CD8-positive, alpha-beta memory T cell (primary cell): Measurements from ENCODE around the gene DDX31. TPM values are rescaled to one million over a fixed set of nuclear protein-coding genes. Genes with fewer than 3 reads are reported as not detected.

Source experiments
- CTCF ChIA-PET: fragments of 350-600 bp; sonication (Branson Sonifier 250); formaldehyde crosslinking; loops from one replicate; lab custom pipeline; 2021; ENCODE audit warnings: antibody characterized with exemption; lab: Charles Lee
- POLR2A ChIA-PET: fragments of 350-600 bp; sonication (Branson Sonifier 250); formaldehyde crosslinking; loops from one replicate; lab custom pipeline; 2021; ENCODE audit warnings: antibody characterized with exemption; lab: Charles Lee
- DNase-seq, 5 donors: peaks; one replicate each; pipeline versions ENCODE4 v3.0.0 to v3.0.0-alpha.2; 2020 to 2022; ENCODE audit warnings: mixed read lengths in 1 of 5
- H3K27ac ChIP-seq: one replicate; pipeline ENCODE4 v1.7.0; 2013; ENCODE audit warnings: low read depth, mild to moderate bottlenecking, low read length, moderate library complexity
- H3K27me3 ChIP-seq: 2 replicates; pipeline ENCODE4 v1.7.0; 2013; ENCODE audit warnings: low read length, mild to moderate bottlenecking; ENCODE audit not compliant: insufficient read depth, poor library complexity, severe bottlenecking
- H3K36me3 ChIP-seq: 2 replicates; pipeline ENCODE4 v1.7.0; 2013; ENCODE audit warnings: mild to moderate bottlenecking, low read length, moderate library complexity; ENCODE audit not compliant: insufficient read depth
- H3K4me1 ChIP-seq: 2 replicates; pipeline ENCODE4 v1.7.0; 2013; ENCODE audit warnings: mild to moderate bottlenecking, low read length, moderate library complexity; ENCODE audit not compliant: insufficient read depth
- H3K4me3 ChIP-seq: 2 replicates; pipeline ENCODE4 v1.7.0; 2013; ENCODE audit warnings: mild to moderate bottlenecking, low read length
- H3K9me3 ChIP-seq: 2 replicates; pipeline ENCODE4 v1.7.0; 2013; ENCODE audit warnings: mild to moderate bottlenecking, low read length
- H3K27ac Mint-ChIP-seq, 8 donors: one replicate each; pipeline ENCODE4 v1.8.0; 2020 to 2021; ENCODE audit warnings: mixed read lengths in 8 of 8, mild to moderate bottlenecking in 6 of 8, inconsistent platforms in 3 of 8, moderate library complexity in 3 of 8
- H3K27me3 Mint-ChIP-seq, 2 donors: one replicate each; pipeline ENCODE4 v1.8.0; 2020 to 2021; ENCODE audit warnings: mixed read lengths in 2 of 2, mild to moderate bottlenecking in 1 of 2, moderate library complexity in 1 of 2
- H3K36me3 Mint-ChIP-seq, 3 donors: one replicate each; pipeline ENCODE4 v1.8.0; 2020 to 2021; ENCODE audit warnings: mixed read lengths in 3 of 3, inconsistent platforms in 1 of 3, mild to moderate bottlenecking in 1 of 3
- H3K4me1 Mint-ChIP-seq, 3 donors: one replicate each; pipeline ENCODE4 v1.8.0; 2020 to 2021; ENCODE audit warnings: mixed read lengths in 3 of 3, inconsistent platforms in 1 of 3, mild to moderate bottlenecking in 1 of 3
- H3K4me3 Mint-ChIP-seq, 7 donors: one replicate each; pipeline ENCODE4 v1.8.0; 2020 to 2021; ENCODE audit warnings: mixed read lengths in 7 of 7, mild to moderate bottlenecking in 6 of 7, moderate library complexity in 4 of 7, inconsistent platforms in 2 of 7
- H3K9me3 Mint-ChIP-seq, 5 donors: one replicate each; pipeline ENCODE4 v1.8.0; 2020 to 2022; ENCODE audit warnings: mixed read lengths in 5 of 5, mild to moderate bottlenecking in 3 of 5, moderate library complexity in 2 of 5, inconsistent platforms in 1 of 5
- polyA plus RNA-seq: library from polyadenylated mRNA; unstranded; fragments of 300-500 nt; fragmentation: Illumina TruSeq; gene quantifications from one replicate; pipeline ENCODE4 v1.2.3, GENCODE V29; 2021
- total RNA-seq, 2 experiments: library from RNA; stranded (reverse); gene quantifications; one replicate each; pipeline ENCODE4 v1.2.3, GENCODE V29; 2021

The DDX31 gene
- total and polyA plus RNA-seq, 3 experiments from 2014 or later: 7.8 to 31.3 (median 28.6) TPM

GRCh38 chr9:132591751-132592314 lies 78.0 kb downstream of the DDX31 start:
- POLR2A ChIA-PET: no interaction called here
- CTCF ChIA-PET: no interaction called here
- Mint-ChIP-seq H3K27me3 (peaks cover 34 to 56% of the 10 kb centered on the region in 2 donors), H3K4me1 (peaks cover 3 to 7% (median 5%) of the 10 kb centered on the region in 3 donors), H3K36me3 (peaks cover 21 to 36% (median 27%) of the 10 kb centered on the region in 3 donors), H3K9me3 (no peaks in the 10 kb centered on the region), H3K4me3 (no peak overlapping the region), H3K27ac (peak overlapping the region in 1 of 8 donors; percentile 48)
- Histone ChIP-seq H3K27me3 (peaks cover 23% of the 10 kb centered on the region), H3K36me3 (no peaks in the 10 kb centered on the region), H3K4me1 (no peaks in the 10 kb centered on the region), H3K9me3 (no peaks in the 10 kb centered on the region), H3K4me3 (no peak overlapping the region), H3K27ac (no peak overlapping the region)
- no peak for DNase-seq

GRCh38 chr9:132591244-132591643 lies 78.5 kb downstream of the DDX31 start:
- POLR2A ChIA-PET: no interaction called here
- no peaks in the 10 kb centered on the region for H3K9me3 ChIP-seq
- peaks cover 28% of the 10 kb centered on the region for H3K27me3 ChIP-seq
- Mint-ChIP-seq H3K4me1 (peaks cover 3 to 7% (median 5%) of the 10 kb centered on the region in 3 donors), H3K27me3 (peaks cover 34 to 58% of the 10 kb centered on the region in 2 donors), H3K9me3 (no peaks in the 10 kb centered on the region), H3K4me3 (peak overlapping the region in 1 of 7 donors; percentile 50), H3K27ac (peak overlapping the region in 1 of 8 donors; percentile 48), H3K36me3 (peaks cover 15 to 31% (median 22%) of the 10 kb centered on the region in 3 donors)
- no peak overlapping the region for H3K4me3 ChIP-seq
- CTCF ChIA-PET: no interaction called here
- no peak overlapping the region for H3K27ac ChIP-seq
- H3K36me3 ChIP-seq: no peaks in the 10 kb centered on the region
- no peak for DNase-seq
- H3K4me1 ChIP-seq: no peaks in the 10 kb centered on the region

GRCh38 chr9:132590318-132591182 lies 79.2 kb downstream of the DDX31 start:
- Histone ChIP-seq H3K27ac (no peak overlapping the region), H3K4me1 (no peaks in the 10 kb centered on the region), H3K4me3 (no peak overlapping the region), H3K27me3 (peaks cover 35% of the 10 kb centered on the region), H3K9me3 (no peaks in the 10 kb centered on the region), H3K36me3 (no peaks in the 10 kb centered on the region)
- POLR2A ChIA-PET: no interaction called here
- Mint-ChIP-seq H3K27me3 (peaks cover 41 to 58% of the 10 kb centered on the region in 2 donors), H3K27ac (no peak overlapping the region), H3K4me3 (no peak overlapping the region), H3K36me3 (peaks cover 9 to 24% (median 15%) of the 10 kb centered on the region in 3 donors), H3K9me3 (no peaks in the 10 kb centered on the region), H3K4me1 (peaks cover 3 to 7% (median 5%) of the 10 kb centered on the region in 3 donors)
- CTCF ChIA-PET: no interaction called here
- DNase-seq: no peak

- Histone ChIP-seq H3K4me3 (no peak overlapping the region), H3K27me3 (peaks cover 41% of the 10 kb centered on the region), H3K36me3 (no peaks in the 10 kb centered on the region), H3K4me1 (no peaks in the 10 kb centered on the region), H3K9me3 (no peaks in the 10 kb centered on the region), H3K27ac (no peak overlapping the region)
- H3K36me3 Mint-ChIP-seq: peaks cover 5 to 18% (median 13%) of the 10 kb centered on the region in 3 donors
- no peak overlapping the region for H3K27ac Mint-ChIP-seq
- H3K9me3 Mint-ChIP-seq: no peaks in the 10 kb centered on the region
- CTCF ChIA-PET: no interaction called here
- H3K4me1 Mint-ChIP-seq: peaks cover 3 to 7% (median 5%) of the 10 kb centered on the region in 3 donors
- no peak for DNase-seq
- H3K27me3 Mint-ChIP-seq: peaks cover 46 to 60% of the 10 kb centered on the region in 2 donors
- POLR2A ChIA-PET: no interaction called here
- H3K4me3 Mint-ChIP-seq: no peak overlapping the region
Measured at GRCh38 chr9:132590037-132590317, 79.8 kb downstream of the DDX31 start.

GRCh38 chr9:132589148-132590036 lies 80.4 kb downstream of the DDX31 start:
- H3K4me3 Mint-ChIP-seq: no peak overlapping the region
- CTCF ChIA-PET: no interaction called here

GRCh38 chr9:132588501-132589147 lies 81.2 kb downstream of the DDX31 start:
- Mint-ChIP-seq H3K27ac (peak overlapping the region in 2 of 8 donors; percentile 28 to 56), H3K4me1 (peaks cover 3 to 7% (median 5%) of the 10 kb centered on the region in 3 donors), H3K4me3 (no peak overlapping the region), H3K36me3 (peaks cover 2 to 6% (median 5%) of the 10 kb centered on the region in 3 donors), H3K9me3 (no peaks in the 10 kb centered on the region), H3K27me3 (peaks cover 56 to 72% of the 10 kb centered on the region in 2 donors)
- H3K9me3 ChIP-seq: no peaks in the 10 kb centered on the region
- CTCF ChIA-PET: no interaction called here
- H3K36me3 ChIP-seq: no peaks in the 10 kb centered on the region
- DNase-seq: no peak
- no peak overlapping the region for H3K27ac ChIP-seq
- POLR2A ChIA-PET: no interaction called here
- no peak overlapping the region for H3K4me3 ChIP-seq
- H3K4me1 ChIP-seq: no peaks in the 10 kb centered on the region
- H3K27me3 ChIP-seq: peaks cover 52% of the 10 kb centered on the region

More at GRCh38 chr9:132589148-132590036, 80.4 kb downstream of the DDX31 start:
- peaks cover 1 to 12% (median 7%) of the 10 kb centered on the region in 3 donors for H3K36me3 Mint-ChIP-seq
- no peaks in the 10 kb centered on the region for H3K9me3 Mint-ChIP-seq
- H3K4me3 ChIP-seq: no peak overlapping the region
- H3K27me3 ChIP-seq: peaks cover 46% of the 10 kb centered on the region
- H3K9me3 ChIP-seq: no peaks in the 10 kb centered on the region
- peaks cover 3 to 7% (median 5%) of the 10 kb centered on the region in 3 donors for H3K4me1 Mint-ChIP-seq
- no peaks in the 10 kb centered on the region for H3K36me3 ChIP-seq
- H3K27ac Mint-ChIP-seq: peak overlapping the region in 1 of 8 donors; percentile 56
- H3K27ac ChIP-seq: no peak overlapping the region
- POLR2A ChIA-PET: no interaction called here
- H3K4me1 ChIP-seq: no peaks in the 10 kb centered on the region
- DNase-seq: no peak
- H3K27me3 Mint-ChIP-seq: peaks cover 52 to 66% of the 10 kb centered on the region in 2 donors

GRCh38 chr9:132588098-132588497 lies 81.7 kb downstream of the DDX31 start:
- Mint-ChIP-seq H3K36me3 (peaks cover 1 to 5% (median 2%) of the 10 kb centered on the region in 3 donors), H3K27ac (peak overlapping the region in 3 of 8 donors; percentile 15 to 65 (median 28)), H3K9me3 (no peaks in the 10 kb centered on the region), H3K4me3 (no peak overlapping the region), H3K27me3 (peaks cover 60 to 70% of the 10 kb centered on the region in 2 donors), H3K4me1 (peaks cover 3 to 7% (median 5%) of the 10 kb centered on the region in 3 donors)
- no peaks in the 10 kb centered on the region for H3K9me3 ChIP-seq
- ChIA-PET POLR2A (no interaction called here), CTCF (no interaction called here)
- no peak overlapping the region for H3K4me3 ChIP-seq
- no peaks in the 10 kb centered on the region for H3K36me3 ChIP-seq
- peaks cover 57% of the 10 kb centered on the region for H3K27me3 ChIP-seq
- no peaks in the 10 kb centered on the region for H3K4me1 ChIP-seq
- no peak for DNase-seq
- H3K27ac ChIP-seq: no peak overlapping the region
